ENCODE data around the gene AICDA. TPM values are rescaled to one million over a fixed set of nuclear protein-coding genes. Genes with fewer than 3 reads are reported as not detected.
"Not testable (repeated sequence)": the region's sequence is repeated elsewhere in the genome, so short reads cannot be mapped to it uniquely, and the experiment has no call there.

AICDA gene
- total RNA-seq, 4 donors from 2014 or later, result not detected

DNA sequence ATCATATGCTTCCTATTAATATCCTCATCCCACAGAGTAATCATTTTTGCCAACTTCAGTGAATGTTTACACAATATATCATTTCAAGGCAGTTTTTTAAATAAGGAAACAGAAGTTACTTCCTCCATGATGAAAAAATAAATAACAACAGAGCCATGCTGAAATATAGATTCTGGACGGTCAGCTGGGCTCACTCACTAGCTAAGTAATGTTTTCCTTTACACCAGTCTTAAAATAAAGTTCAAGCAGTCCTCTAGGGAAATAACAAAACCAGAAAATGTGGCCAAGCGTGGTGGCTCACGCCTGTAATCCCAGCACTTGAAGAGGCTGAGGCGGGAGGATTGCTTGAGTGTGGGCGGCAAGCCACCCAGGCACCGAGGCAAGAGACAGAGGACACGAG is 28.7 kb downstream of the AICDA start:
- 58 to 67% methylated on average over 7 of the region's 7 CpGs for WGBS, 2 donors
- TF ChIP-seq POLR2A (IDR thresholded peaks at IDR 0.05) (no peak), CTCF (IDR thresholded peaks at IDR 0.05) (no peak)
- Histone ChIP-seq H3K27me3 (no peaks in the 10 kb centered on the region), H3K4me3 (no peak overlapping the region), H3K27ac (no peak overlapping the region), H3K4me1 (no peaks in the 10 kb centered on the region), H3K36me3 (no peaks in the 10 kb centered on the region), H3K9me3 (no peaks in the 10 kb centered on the region)
- DNase-seq, result no peak
- intact Hi-C loops (cut with DNase I), result no loop called here

DNA sequence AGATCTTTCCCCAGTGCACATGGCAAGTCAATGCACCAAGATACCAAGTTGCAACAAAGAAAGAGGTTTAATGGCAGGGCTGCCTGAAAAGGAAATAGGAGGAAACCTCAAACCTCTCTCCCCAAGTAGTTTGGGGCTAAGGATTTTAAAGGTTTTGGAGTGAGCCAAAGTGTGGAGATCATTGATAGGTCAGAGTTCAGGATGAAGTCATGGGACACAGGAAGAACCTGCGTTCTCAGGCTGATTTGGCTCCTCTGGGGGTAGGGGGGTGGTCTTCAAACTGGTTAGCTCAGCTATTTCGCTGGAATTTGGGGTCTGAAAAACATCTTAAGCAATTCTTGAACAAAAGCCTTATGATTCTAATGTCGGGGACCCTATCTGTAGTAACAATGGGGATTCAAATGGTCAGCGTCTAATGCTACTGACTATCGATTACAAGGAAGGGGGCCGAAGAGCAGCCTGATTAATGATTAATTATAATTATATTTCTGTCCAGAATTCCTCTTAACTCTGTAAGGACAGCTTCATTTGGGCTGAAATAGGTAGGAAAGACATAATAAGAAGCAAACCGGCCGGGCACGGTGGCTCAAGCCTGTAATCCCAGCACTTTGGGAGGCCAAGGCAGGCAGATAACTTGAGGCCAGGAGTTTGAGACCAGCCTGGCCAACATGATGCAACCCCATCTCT is 31.4 kb downstream of the AICDA start:
- Histone ChIP-seq H3K9me3 (no peaks in the 10 kb centered on the region), H3K27ac (no peak overlapping the region), H3K4me3 (no peak overlapping the region), H3K27me3 (no peaks in the 10 kb centered on the region), H3K36me3 (no peaks in the 10 kb centered on the region), H3K4me1 (no peaks in the 10 kb centered on the region)
- WGBS, 2 donors, result 52 to 56% methylated on average over 9 of the region's 9 CpGs
- intact Hi-C loops (cut with DNase I), result no loop called here
- DNase-seq, result no peak
- TF ChIP-seq CTCF (IDR thresholded peaks at IDR 0.05), result no peak
- no peak for TF ChIP-seq POLR2A (IDR thresholded peaks at IDR 0.05)

GRCh38 chr12:8577879-8578278 is 34.8 kb downstream of the AICDA start:
- DNase-seq, result no peak
- Histone ChIP-seq H3K36me3 (no peaks in the 10 kb centered on the region), H3K27ac (no peak overlapping the region), H3K4me1 (no peaks in the 10 kb centered on the region), H3K4me3 (no peak overlapping the region), H3K9me3 (no peaks in the 10 kb centered on the region), H3K27me3 (peaks cover 0 to 5% (median 0%) of the 10 kb centered on the region in 4 donors)
- TF ChIP-seq CTCF (IDR thresholded peaks at IDR 0.05) (no peak), POLR2A (IDR thresholded peaks at IDR 0.05) (no peak)
- 60 to 69% methylated on average over 3 of the region's 3 CpGs for WGBS, 2 donors
- intact Hi-C loops (cut with DNase I), result no loop called here

- no peak overlapping the region for H3K27ac ChIP-seq
- H3K9me3 ChIP-seq, result peaks cover 0 to 6% (median 2%) of the 10 kb centered on the region in 3 donors
- TF ChIP-seq POLR2A (IDR thresholded peaks at IDR 0.05) (no peak), CTCF (IDR thresholded peaks at IDR 0.05) (no peak)
- peaks cover 0 to 5% (median 0%) of the 10 kb centered on the region in 4 donors for H3K27me3 ChIP-seq
- H3K36me3 ChIP-seq, result no peaks in the 10 kb centered on the region
- intact Hi-C loops (cut with DNase I), result no loop called here
- 32 to 38% methylated on average over 2 of the region's 2 CpGs for WGBS, 2 donors
- H3K4me1 ChIP-seq, result no peaks in the 10 kb centered on the region
- no peak for DNase-seq
- H3K4me3 ChIP-seq, result no peak overlapping the region
These were observed 40.2 kb downstream of the AICDA start for GRCh38 chr12:8572507-8572906.

DNA sequence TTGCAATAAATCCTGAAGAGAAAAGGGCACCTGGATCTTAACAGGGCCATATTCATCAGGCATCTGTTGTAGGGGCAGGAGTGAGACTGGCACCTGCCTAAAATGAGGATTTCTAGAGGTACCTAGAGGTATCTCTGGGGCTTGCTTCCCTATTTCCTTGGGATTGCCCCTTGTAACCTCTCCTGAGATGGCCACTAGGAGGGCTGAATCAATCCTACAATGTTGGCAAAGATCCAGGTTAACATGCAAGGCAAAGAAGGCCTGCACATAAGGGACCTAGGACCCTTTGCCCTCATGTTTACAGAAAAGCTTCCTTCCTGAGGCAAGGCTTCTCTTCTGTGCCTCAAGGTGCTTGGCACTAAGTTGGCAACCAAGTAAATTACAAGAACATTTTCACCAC is 46.1 kb downstream of the AICDA start:
- DNase-seq, result no peak
- Histone ChIP-seq H3K4me3 (no peak overlapping the region), H3K27me3 (no peaks in the 10 kb centered on the region), H3K36me3 (no peaks in the 10 kb centered on the region), H3K4me1 (no peaks in the 10 kb centered on the region), H3K27ac (no peak overlapping the region), H3K9me3 (peaks cover 0 to 6% (median 2%) of the 10 kb centered on the region in 3 donors)
- no peak for TF ChIP-seq CTCF (IDR thresholded peaks at IDR 0.05)
- no peak for TF ChIP-seq POLR2A (IDR thresholded peaks at IDR 0.05)
- intact Hi-C loops (cut with DNase I), result no loop called here

GRCh38 chr12:8566052-8566451 is 46.6 kb downstream of the AICDA start:
- H3K27me3 ChIP-seq; H3K4me3 ChIP-seq; H3K36me3 ChIP-seq; H3K4me1 ChIP-seq; intact Hi-C loops (cut with DNase I); H3K9me3 ChIP-seq; DNase-seq; H3K27ac ChIP-seq: not testable (repeated sequence)
- WGBS, 2 donors, result 40 to 71% methylated on average over 2 of the region's 2 CpGs
